ENCODE results near the gene TULP3. TPM values are rescaled to one million over a fixed set of nuclear protein-coding genes. Genes with fewer than 3 reads are reported as not detected.

TULP3 gene
- polyA plus RNA-seq, 1 donor (not counting 4 experiments of a cell fraction or from before 2014, with no cell fraction given): 16.0 TPM

GRCh38 chr12:2884810-2885209, 5.9 kb upstream of the TULP3 start:
- no peak overlapping the region for H3K4me2 ChIP-seq (ENCODE audit: control insufficient read depth, extremely low read depth, insufficient read depth, low read depth, low read length)
- H3K79me2 ChIP-seq (ENCODE audit: control insufficient read depth, insufficient read depth, low read length): peaks cover 10% of the 10 kb centered on the region
- H3K9me1 ChIP-seq (ENCODE audit: control insufficient read depth, extremely low read depth, insufficient read depth, low read length): no peaks in the 10 kb centered on the region
- H4K20me1 ChIP-seq (ENCODE audit: control insufficient read depth, extremely low read depth, insufficient read depth, low read length): no peaks in the 10 kb centered on the region
- TF ChIP-seq, protein P1, sequence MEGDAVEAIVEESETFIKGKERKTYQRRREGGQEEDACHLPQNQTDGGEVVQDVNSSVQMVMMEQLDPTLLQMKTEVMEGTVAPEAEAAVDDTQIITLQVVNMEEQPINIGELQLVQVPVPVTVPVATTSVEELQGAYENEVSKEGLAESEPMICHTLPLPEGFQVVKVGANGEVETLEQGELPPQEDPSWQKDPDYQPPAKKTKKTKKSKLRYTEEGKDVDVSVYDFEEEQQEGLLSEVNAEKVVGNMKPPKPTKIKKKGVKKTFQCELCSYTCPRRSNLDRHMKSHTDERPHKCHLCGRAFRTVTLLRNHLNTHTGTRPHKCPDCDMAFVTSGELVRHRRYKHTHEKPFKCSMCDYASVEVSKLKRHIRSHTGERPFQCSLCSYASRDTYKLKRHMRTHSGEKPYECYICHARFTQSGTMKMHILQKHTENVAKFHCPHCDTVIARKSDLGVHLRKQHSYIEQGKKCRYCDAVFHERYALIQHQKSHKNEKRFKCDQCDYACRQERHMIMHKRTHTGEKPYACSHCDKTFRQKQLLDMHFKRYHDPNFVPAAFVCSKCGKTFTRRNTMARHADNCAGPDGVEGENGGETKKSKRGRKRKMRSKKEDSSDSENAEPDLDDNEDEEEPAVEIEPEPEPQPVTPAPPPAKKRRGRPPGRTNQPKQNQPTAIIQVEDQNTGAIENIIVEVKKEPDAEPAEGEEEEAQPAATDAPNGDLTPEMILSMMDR (optimal IDR thresholded peaks at IDR 0.05 in 1 of 3, IDR thresholded peaks at IDR 0.05 in 1 of 3, conservative IDR thresholded peaks at IDR 0.05 in 1 of 3; ENCODE audit: extremely low read depth in 1 of 3, insufficient read depth in 2 of 3, low read length in 3 of 3): no peak
- no peak for TF ChIP-seq EZH2 (IDR thresholded peaks at IDR 0.05; ENCODE audit: low read length)
- peaks cover 2 to 4% of the 10 kb centered on the region in 2 experiments for H3K36me3 ChIP-seq (ENCODE audit: control insufficient read depth in 2 of 2, extremely low read depth in 1 of 2, insufficient read depth in 2 of 2, low read length in 2 of 2)
- no peak overlapping the region for H3K4me3 ChIP-seq (ENCODE audit: control insufficient read depth in 2 of 3, extremely low read depth in 1 of 3, insufficient read depth in 2 of 3, low read depth in 1 of 3, low read length in 3 of 3)
- DNase-seq (ENCODE audit: low read depth, low spot score) (no peak), FAIRE-seq (no peak)
- no peaks in the 10 kb centered on the region for H3K9me3 ChIP-seq (ENCODE audit: control insufficient read depth, low read depth, low read length)
- no peak overlapping the region for H3K9ac ChIP-seq (ENCODE audit: control insufficient read depth, extremely low read depth, insufficient read depth, low read length)
- dilution Hi-C loops (cut with MboI; ENCODE audit: extremely low pct_ligation_motif_present, low sequenced_read_pairs): no loop called here
- no peaks in the 10 kb centered on the region for H3K4me1 ChIP-seq (ENCODE audit: control insufficient read depth, extremely low read depth, insufficient read depth, low read length)
- H3K27me3 ChIP-seq (ENCODE audit: control insufficient read depth, extremely low read depth, insufficient read depth, low read length): no peaks in the 10 kb centered on the region
- H3K27ac ChIP-seq (ENCODE audit: control insufficient read depth, insufficient read depth, low read length): no peak overlapping the region
- no peak overlapping the region for H2AFZ ChIP-seq (ENCODE audit: control insufficient read depth, low read length)

DNA sequence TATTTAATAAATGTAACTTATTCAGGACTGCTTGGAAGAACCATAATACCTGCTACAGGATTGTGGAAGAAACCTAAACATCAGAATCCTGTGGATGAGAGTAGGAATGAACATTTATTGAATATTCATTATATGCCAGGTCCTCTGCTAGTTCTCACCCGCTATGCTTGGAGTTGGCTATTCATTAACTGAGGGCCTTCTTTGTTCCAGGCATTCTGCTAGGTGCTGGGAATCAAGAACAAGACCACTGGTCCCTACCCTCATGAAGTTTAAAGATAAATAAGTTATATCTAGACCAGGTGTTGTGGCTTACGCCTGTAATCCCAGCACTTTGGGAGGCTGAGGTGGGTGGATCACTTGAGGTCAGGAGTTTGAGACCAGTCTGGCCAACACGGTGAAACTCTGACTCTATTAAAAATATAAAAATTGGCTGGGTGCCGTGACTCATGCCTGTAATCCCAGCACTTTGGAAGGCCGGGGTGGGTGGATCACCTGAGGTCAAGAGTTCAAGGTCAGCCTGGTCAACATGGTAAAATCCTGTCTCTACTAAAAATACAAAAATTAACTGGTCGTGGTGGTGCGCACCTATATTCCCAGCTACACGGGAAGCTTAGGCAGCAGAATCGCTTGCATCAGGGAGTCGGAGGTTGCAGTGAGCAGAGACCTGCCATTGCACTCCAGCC, 3.8 kb upstream of the TULP3 start:
- dilution Hi-C loops (cut with MboI; ENCODE audit: extremely low pct_ligation_motif_present, low sequenced_read_pairs): no loop called here
- Histone ChIP-seq H3K9me1 (ENCODE audit: control insufficient read depth, extremely low read depth, insufficient read depth, low read length) (no peaks in the 10 kb centered on the region), H3K4me1 (ENCODE audit: control insufficient read depth, extremely low read depth, insufficient read depth, low read length) (peaks cover 7% of the 10 kb centered on the region), H3K36me3 (ENCODE audit: control insufficient read depth in 2 of 2, extremely low read depth in 1 of 2, insufficient read depth in 2 of 2, low read length in 2 of 2) (peaks cover 2 to 4% of the 10 kb centered on the region in 2 experiments), H3K79me2 (ENCODE audit: control insufficient read depth, insufficient read depth, low read length) (peaks cover 8% of the 10 kb centered on the region), H4K20me1 (ENCODE audit: control insufficient read depth, extremely low read depth, insufficient read depth, low read length) (no peaks in the 10 kb centered on the region), H2AFZ (ENCODE audit: control insufficient read depth, low read length) (no peak overlapping the region), H3K4me3 (ENCODE audit: control insufficient read depth in 2 of 3, extremely low read depth in 1 of 3, insufficient read depth in 2 of 3, low read depth in 1 of 3, low read length in 3 of 3) (no peak overlapping the region), H3K4me2 (ENCODE audit: control insufficient read depth, extremely low read depth, insufficient read depth, low read depth, low read length) (no peak overlapping the region), H3K9me3 (ENCODE audit: control insufficient read depth, low read depth, low read length) (no peaks in the 10 kb centered on the region), H3K27ac (ENCODE audit: control insufficient read depth, insufficient read depth, low read length) (no peak overlapping the region), H3K27me3 (ENCODE audit: control insufficient read depth, extremely low read depth, insufficient read depth, low read length) (no peaks in the 10 kb centered on the region), H3K9ac (ENCODE audit: control insufficient read depth, extremely low read depth, insufficient read depth, low read length) (no peak overlapping the region)
- FAIRE-seq: no peak
- no peak for TF ChIP-seq EZH2 (IDR thresholded peaks at IDR 0.05; ENCODE audit: low read length)
- TF ChIP-seq, protein P1 (optimal IDR thresholded peaks at IDR 0.05 in 1 of 3, IDR thresholded peaks at IDR 0.05 in 1 of 3, conservative IDR thresholded peaks at IDR 0.05 in 1 of 3; ENCODE audit: extremely low read depth in 1 of 3, insufficient read depth in 2 of 3, low read length in 3 of 3): no peak
- DNase-seq (ENCODE audit: low read depth, low spot score): no peak

Data from keratinocyte (primary cell).